ENCODE results near the gene AKIRIN2.

The AKIRIN2 gene

DNA sequence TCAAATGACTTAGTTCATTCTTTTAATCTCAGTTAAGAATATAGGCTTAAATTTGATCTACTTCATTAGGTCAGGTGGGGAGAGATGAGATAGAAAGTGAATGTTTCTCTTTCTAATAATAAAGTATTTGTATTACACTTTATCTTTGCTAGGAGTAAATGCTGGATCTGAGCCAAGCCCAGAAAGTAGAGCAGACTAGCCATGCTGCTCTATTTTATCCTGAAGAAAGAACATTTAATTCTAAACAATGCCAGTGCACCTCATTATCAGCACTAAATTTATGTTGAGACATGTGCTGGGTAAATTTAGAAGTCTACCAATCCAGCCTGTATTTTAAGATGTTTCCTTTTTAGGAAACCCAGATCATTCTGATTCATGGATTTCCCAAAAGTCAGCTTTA lies 43.5 kb downstream of the AKIRIN2 start:
- TF ChIP-seq, protein P1, sequence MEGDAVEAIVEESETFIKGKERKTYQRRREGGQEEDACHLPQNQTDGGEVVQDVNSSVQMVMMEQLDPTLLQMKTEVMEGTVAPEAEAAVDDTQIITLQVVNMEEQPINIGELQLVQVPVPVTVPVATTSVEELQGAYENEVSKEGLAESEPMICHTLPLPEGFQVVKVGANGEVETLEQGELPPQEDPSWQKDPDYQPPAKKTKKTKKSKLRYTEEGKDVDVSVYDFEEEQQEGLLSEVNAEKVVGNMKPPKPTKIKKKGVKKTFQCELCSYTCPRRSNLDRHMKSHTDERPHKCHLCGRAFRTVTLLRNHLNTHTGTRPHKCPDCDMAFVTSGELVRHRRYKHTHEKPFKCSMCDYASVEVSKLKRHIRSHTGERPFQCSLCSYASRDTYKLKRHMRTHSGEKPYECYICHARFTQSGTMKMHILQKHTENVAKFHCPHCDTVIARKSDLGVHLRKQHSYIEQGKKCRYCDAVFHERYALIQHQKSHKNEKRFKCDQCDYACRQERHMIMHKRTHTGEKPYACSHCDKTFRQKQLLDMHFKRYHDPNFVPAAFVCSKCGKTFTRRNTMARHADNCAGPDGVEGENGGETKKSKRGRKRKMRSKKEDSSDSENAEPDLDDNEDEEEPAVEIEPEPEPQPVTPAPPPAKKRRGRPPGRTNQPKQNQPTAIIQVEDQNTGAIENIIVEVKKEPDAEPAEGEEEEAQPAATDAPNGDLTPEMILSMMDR (conservative IDR thresholded peaks at IDR 0.05; ENCODE audit: low read length) = no peak
- no peak for DNase-seq (ENCODE audit: low read depth)
- no peak overlapping the region for H3K4me3 ChIP-seq (ENCODE audit: low read length)

DNA sequence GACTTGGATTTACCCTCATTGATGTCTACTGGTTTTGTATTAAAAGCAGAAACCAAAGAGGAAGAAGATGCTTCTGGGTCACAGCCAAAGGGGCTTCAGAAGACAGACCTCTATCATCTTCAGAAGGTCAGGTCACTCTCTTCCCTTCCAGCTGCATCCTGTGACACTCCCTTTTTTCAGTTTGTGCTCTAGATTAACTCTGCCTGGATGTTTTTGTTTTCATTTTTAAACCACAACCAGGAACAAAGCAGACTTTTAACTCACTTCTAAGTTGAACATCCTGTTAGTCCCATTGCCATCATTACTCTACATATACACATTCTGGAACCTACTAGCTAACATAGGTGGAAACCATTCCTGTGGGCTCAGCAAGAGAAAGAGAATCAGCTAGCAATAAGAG lies 45.2 kb downstream of the AKIRIN2 start:
- TF ChIP-seq, protein P1 (conservative IDR thresholded peaks at IDR 0.05; ENCODE audit: low read length) = no peak
- DNase-seq (ENCODE audit: low read depth) = no peak
- H3K4me3 ChIP-seq (ENCODE audit: low read length) = no peak overlapping the region

DNA sequence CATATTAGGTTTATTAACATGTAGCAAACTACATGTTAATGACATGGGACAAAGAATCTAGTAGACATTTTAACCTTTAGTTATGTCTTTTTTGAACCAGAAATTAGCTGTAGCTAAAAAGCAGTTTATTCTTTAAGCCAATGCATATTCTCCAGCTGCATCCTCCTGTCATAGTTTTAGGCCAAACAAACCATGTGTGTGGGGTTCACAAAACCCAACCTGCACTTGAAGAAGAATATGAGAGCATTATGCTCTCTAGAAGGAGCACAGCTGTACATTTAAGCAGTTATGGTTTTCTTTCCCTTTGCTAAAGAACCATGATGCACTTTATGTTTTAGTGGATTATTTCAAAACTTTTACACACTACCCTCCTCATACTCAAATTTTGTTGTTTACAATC lies 46.2 kb downstream of the AKIRIN2 start:
- no peak for DNase-seq (ENCODE audit: low read depth)
- TF ChIP-seq, protein P1 (conservative IDR thresholded peaks at IDR 0.05; ENCODE audit: low read length) = no peak
- H3K4me3 ChIP-seq (ENCODE audit: low read length) = no peak overlapping the region

DNA sequence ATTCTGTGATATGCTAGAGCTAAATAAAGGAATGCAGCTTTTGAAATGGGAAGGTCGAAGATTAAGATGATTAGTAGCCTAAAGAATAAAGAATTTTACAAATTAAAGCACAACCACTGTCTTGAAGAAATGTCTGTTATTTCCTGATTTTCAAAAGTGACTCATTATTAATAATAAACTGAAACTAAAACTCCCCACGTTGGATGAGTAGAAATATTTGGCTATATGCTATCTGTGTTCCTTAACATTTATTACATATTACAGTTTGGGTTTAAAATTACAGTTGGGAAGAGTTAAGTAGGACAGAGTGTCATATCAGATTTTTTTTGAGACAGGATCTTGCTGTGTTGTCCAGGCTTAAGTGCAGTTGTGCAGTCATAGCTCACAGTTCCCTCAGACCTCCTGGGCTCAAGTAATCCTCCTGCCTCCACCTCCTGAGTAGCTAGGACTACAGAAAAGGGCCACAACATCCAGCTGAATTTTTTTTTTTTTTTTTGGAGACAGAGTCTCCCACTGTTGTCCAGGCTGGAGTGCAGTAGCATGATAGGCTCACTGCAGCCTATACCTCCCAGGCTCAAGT lies 47.1 kb downstream of the AKIRIN2 start:
- no peak for DNase-seq (ENCODE audit: low read depth)
- TF ChIP-seq, protein P1 (conservative IDR thresholded peaks at IDR 0.05; ENCODE audit: low read length) = no peak
- no peak overlapping the region for H3K4me3 ChIP-seq (ENCODE audit: low read length)

DNA sequence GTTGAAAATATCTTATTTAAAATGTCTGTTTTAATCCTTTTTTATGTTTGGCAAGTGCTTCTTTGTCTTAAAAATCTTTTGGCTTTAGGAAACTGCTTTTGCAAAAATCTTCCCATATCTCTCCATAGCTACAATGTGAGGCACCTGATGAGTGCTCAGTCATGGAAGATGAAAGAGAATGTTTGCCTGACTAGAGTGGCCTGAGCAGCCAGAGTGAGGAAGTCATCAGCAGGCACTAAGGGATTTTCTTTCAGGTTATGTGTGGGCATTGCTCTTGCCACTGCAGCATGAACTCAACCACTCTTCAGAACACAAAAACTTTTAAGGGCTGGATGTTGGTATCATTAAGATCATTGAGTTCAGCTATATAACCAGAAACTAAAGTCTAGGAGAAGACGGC lies 47.9 kb downstream of the AKIRIN2 start:
- TF ChIP-seq, protein P1 (conservative IDR thresholded peaks at IDR 0.05; ENCODE audit: low read length) = no peak
- no peak for DNase-seq (ENCODE audit: low read depth)
- no peak overlapping the region for H3K4me3 ChIP-seq (ENCODE audit: low read length)

DNA sequence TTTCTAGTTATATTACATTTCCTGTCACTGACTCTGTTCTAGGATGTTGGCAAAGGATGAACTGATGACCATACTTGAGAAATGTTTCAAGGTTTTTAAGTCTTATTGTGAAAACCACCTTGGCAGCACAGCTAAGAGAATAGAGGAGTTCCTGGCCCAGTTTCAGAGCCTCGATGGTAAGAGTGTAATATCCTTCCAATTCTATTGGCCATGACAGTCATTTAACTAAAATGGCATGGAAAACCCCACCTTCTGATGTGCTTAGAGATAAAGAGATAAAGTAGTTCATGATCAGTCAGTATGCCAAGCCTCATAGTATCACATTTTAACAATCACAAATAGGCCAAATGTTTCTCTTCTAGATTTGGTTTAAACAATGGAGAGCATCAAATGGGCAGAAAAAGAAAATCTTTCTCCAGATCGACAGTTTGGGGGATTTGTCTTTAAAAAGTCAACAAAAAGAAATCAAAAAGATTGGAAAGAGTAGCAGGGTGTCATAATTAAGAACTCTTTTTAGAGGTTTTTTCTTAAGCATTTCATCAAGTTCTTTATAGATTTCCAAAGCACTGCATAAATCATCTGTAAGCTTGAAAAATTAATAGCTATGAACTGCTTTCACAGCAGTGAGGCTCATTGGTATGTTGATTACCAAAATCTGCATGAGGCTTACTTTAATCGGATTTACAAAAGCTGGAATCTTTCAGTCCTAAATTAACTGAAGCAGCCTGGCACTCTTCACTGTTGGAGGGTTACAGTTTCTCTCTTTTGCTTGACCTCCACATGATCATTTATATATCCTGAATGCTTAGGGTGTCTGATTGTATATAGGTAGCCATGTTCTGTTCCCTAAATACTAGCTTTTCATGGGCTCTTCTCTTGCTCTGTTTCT lies 48.7 kb downstream of the AKIRIN2 start:
- H3K4me3 ChIP-seq (ENCODE audit: low read length) = no peak overlapping the region
- TF ChIP-seq, protein P1 (conservative IDR thresholded peaks at IDR 0.05; ENCODE audit: low read length) = no peak
- DNase-seq (ENCODE audit: low read depth) = peak; percentile 28

DNA sequence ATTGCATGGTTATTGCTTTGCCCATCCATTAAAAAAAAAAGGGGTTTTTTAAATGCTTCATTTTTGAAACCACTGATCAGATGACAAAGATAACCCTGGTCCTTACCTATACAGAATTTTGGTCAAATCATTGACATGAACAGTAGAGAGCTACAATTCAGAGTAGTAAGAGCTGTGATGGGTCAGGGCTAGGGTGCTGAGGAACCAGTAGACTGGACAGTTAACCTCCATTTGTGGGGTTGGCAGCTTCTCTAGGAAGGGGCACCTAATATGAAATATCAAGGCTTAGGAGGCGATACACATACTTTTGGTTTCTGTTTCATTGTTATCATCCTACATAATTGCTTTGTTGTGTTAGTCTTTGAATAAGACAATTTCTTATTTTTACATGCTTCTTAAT lies 57.0 kb downstream of the AKIRIN2 start:
- H3K4me3 ChIP-seq (ENCODE audit: low read length) = no peak overlapping the region
- DNase-seq (ENCODE audit: low read depth) = no peak
- TF ChIP-seq, protein P1 (conservative IDR thresholded peaks at IDR 0.05; ENCODE audit: low read length) = no peak

All from AG10803 (cell line).